K562 (cell line): Measurements from ENCODE around the gene FMNL3. TPM values are rescaled to one million over a fixed set of nuclear protein-coding genes. Genes with fewer than 3 reads are reported as not detected.

Source experiments
- CREB1 ChIP-seq, 2 experiments: sonication (generic) in 1 of 2; formaldehyde crosslinking in 1 of 2; IDR thresholded peaks; 2 replicates each; pipeline versions ENCODE4 v1.6.1 to v1.8.0; 2012 to 2022; ENCODE audit warnings: inconsistent platforms in 1 of 2, mild to moderate bottlenecking in 1 of 2, missing genetic modification reagents in 1 of 2, moderate library complexity in 1 of 2
- FOXP1 ChIP-seq: sonication (generic); formaldehyde crosslinking; IDR thresholded peaks from 2 replicates; pipeline ENCODE4 v1.8.0; 2022; ENCODE audit warnings: mild to moderate bottlenecking, missing genetic modification reagents
- HDAC3 ChIP-seq: fragments of 450-650 bp; IDR thresholded peaks from 2 replicates; pipeline ENCODE4 v1.6.1; 2018; ENCODE audit warnings: borderline replicate concordance, mild to moderate bottlenecking, moderate library complexity; ENCODE audit not compliant: partially characterized antibody
- MAZ ChIP-seq, 2 experiments: fragments of 450-650 bp in 1 of 2; sonication (generic) in 1 of 2; formaldehyde crosslinking; IDR thresholded peaks in 1 of 2; conservative IDR thresholded peaks in 1 of 2; 2 replicates each; pipeline versions ENCODE4 v1.4.0 to v1.5.0; 2020; ENCODE audit warnings: mild to moderate bottlenecking in 1 of 2, missing genetic modification reagents in 1 of 2
- NEUROD1 ChIP-seq: fragments of 150-350 bp; IDR thresholded peaks from 2 replicates; pipeline ENCODE4 v1.6.1; 2014; ENCODE audit warnings: borderline replicate concordance, low read length, low read depth; ENCODE audit not compliant: partially characterized antibody
- NR2C2 ChIP-seq, 2 experiments: fragments of 200-800 bp in 1 of 2; sonication (Bioruptor generic) in 1 of 2; sonication (generic) in 1 of 2; formaldehyde crosslinking in 1 of 2; IDR thresholded peaks; 2 replicates each; pipeline versions ENCODE4 v1.6.1 to v1.8.0; 2016 to 2022; ENCODE audit warnings: mild to moderate bottlenecking in 1 of 2, missing compliant biosample characterization in 1 of 2, missing genetic modification characterization in 1 of 2, missing genetic modification reagents in 1 of 2
- PCBP1 ChIP-seq: fragments of 200-400 bp; formaldehyde crosslinking; IDR thresholded peaks from 2 replicates; pipeline ENCODE4 v1.6.1; 2018; ENCODE audit warnings: mild to moderate bottlenecking, low read depth, low read length; ENCODE audit not compliant: poor library complexity, severe bottlenecking
- POLR2A ChIP-seq: fragments of 450-650 bp; conservative IDR thresholded peaks from 2 replicates; pipeline ENCODE4 v1.6.1; 2016
- RCOR1 ChIP-seq, 2 experiments: IDR thresholded peaks; 2 replicates each; pipeline ENCODE4 v1.6.1; 2012; ENCODE audit warnings: low read depth in 2 of 2, low read length in 2 of 2, borderline replicate concordance in 1 of 2, improper control_type of control experiment in 1 of 2
- SNAPC5 ChIP-seq: fragments of 250-450 bp; sonication (Bioruptor Pico); IDR thresholded peaks from 2 replicates; pipeline ENCODE4 v1.8.0; 2021; ENCODE audit warnings: moderate library complexity, mild to moderate bottlenecking, inconsistent platforms
- SP1 ChIP-seq: sonication (generic); formaldehyde crosslinking; IDR thresholded peaks from 2 replicates; pipeline ENCODE4 v1.8.1; 2022; ENCODE audit warnings: mild to moderate bottlenecking, missing genetic modification reagents
- SREBF2 ChIP-seq: sonication (generic); formaldehyde crosslinking; IDR thresholded peaks from 2 replicates; pipeline ENCODE4 v1.4.0; 2020; ENCODE audit warnings: mild to moderate bottlenecking, missing genetic modification reagents
- TCF15 ChIP-seq: fragments of 250-450 bp; sonication (Bioruptor Pico); IDR thresholded peaks from 2 replicates; pipeline ENCODE4 v1.8.0; 2022; ENCODE audit warnings: moderate library complexity, mild to moderate bottlenecking, inconsistent platforms
- VEZF1 ChIP-seq: fragments of 200-800 bp; sonication (Bioruptor generic); IDR thresholded peaks from 2 replicates; pipeline ENCODE4 v1.6.1; 2017; ENCODE audit warnings: missing genetic modification characterization, missing compliant biosample characterization
- ZBED1 ChIP-seq: IDR thresholded peaks from 2 replicates; pipeline ENCODE4 v1.6.1; 2014
- ZBTB9 ChIP-seq: fragments of 450-650 bp; formaldehyde crosslinking; IDR thresholded peaks from 2 replicates; pipeline ENCODE4 v1.4.0; 2020; ENCODE audit warnings: mild to moderate bottlenecking, moderate library complexity
- ZNF197 ChIP-seq: fragments of 200-800 bp; sonication (Bioruptor generic); IDR thresholded peaks from 2 replicates; pipeline ENCODE4 v1.6.1; 2016; ENCODE audit warnings: low read depth, missing genetic modification characterization, missing compliant biosample characterization
- ZNF316 ChIP-seq: fragments of 450-650 bp; IDR thresholded peaks from 2 replicates; pipeline ENCODE4 v1.6.1; 2016
- ZNF639 ChIP-seq, 2 experiments: fragments of 200-800 bp in 1 of 2; sonication (Bioruptor generic) in 1 of 2; sonication (generic) in 1 of 2; formaldehyde crosslinking in 1 of 2; IDR thresholded peaks in 1 of 2; conservative IDR thresholded peaks in 1 of 2; 2 replicates each; pipeline versions ENCODE4 v1.5.0 to v1.6.1; 2016 to 2020; ENCODE audit warnings: missing compliant biosample characterization in 1 of 2, missing genetic modification characterization in 1 of 2, missing genetic modification reagents in 1 of 2
- polyA plus RNA-seq, 8 experiments: library from polyadenylated mRNA; depleted of rRNA in 4 of 8; stranded (reverse) in 5 of 8; unstranded in 3 of 8; fragments of >200 nt; fragmentation: Nextera tagmentation in 2 of 8; fragmentation: Illumina TruSeq in 1 of 8; extraction: Ambion mirVana in 2 of 8; extraction: Trizol in 1 of 8; gene quantifications; 2 replicates each; pipeline versions ENCODE4 v1.2.1 to v1.2.3, GENCODE V29; 2011 to 2014; ENCODE audit warnings: inconsistent platforms in 1 of 8, missing spikeins in 1 of 8
- total RNA-seq, 7 experiments: library from RNA; depleted of rRNA in 6 of 7; stranded (reverse); fragments of >200 nt in 6 of 7; fragmentation: Illumina TruSeq in 2 of 7; extraction: Trizol in 2 of 7; gene quantifications; 2 replicates each; pipeline versions ENCODE4 v1.2.1 to v1.2.3, GENCODE V29; 2011 to 2021; ENCODE audit warnings: low replicate concordance in 1 of 7

FMNL3 gene
- total and polyA plus RNA-seq, 9 of the 15 experiments (the other 6 are each of a cell fraction or from before 2014, with no cell fraction given), result 0.49 to 14.4 (median 6.8) TPM

- TF ChIP-seq VEZF1 (CRISPR knock-in tag) (peak; percentile 97), POLR2A (peak; percentile 89), SREBF2 (CRISPR knock-in tag) (no peak), MAZ (CRISPR knock-in tag; conservative IDR thresholded peaks at IDR 0.05 in 1 of 2, IDR thresholded peaks at IDR 0.05 in 1 of 2) (peak; percentile 95 to 97), HDAC3 (no peak), ZBED1 (no peak; the same call in 1 of the 2 replicates), PCBP1 (peak; percentile 69), ZBTB9 (0 out of 2 replicates have a peak, but pooled peaks have one; percentile 36), SP1 (CRISPR knock-in tag) (peak; percentile 61; the same call in 1 of the 2 replicates), ZNF639 (CRISPR knock-in tag; conservative IDR thresholded peaks at IDR 0.05 in 1 of 2, IDR thresholded peaks at IDR 0.05 in 1 of 2) (peak in 1 of 2 experiments; percentile 100; a peak in 2 of 4 replicates), TCF15 (CRISPR knock-in tag) (no peak), SNAPC5 (CRISPR knock-in tag) (no peak), RCOR1 (IDR thresholded peaks at IDR 0.05; ENCODE audit: borderline replicate concordance in 1 of 2, low read depth in 2 of 2, low read length in 2 of 2) (peak in 1 of 2 experiments; percentile 68; a peak in 2 of 4 replicates), FOXP1 (CRISPR knock-in tag) (0 out of 2 replicates have a peak, but pooled peaks have one; percentile 38), CREB1 (IDR thresholded peaks at IDR 0.05) (no peak), CREB1 (CRISPR knock-in tag; IDR thresholded peaks at IDR 0.05) (peak; percentile 27; the same call in 1 of the 2 replicates), ZNF316 (peak; percentile 40; the same call in 1 of the 2 replicates), NEUROD1 (peak; percentile 63), NR2C2 (CRISPR knock-in tag; IDR thresholded peaks at IDR 0.05) (no peak), NR2C2 (tag; IDR thresholded peaks at IDR 0.05) (peak; percentile 65), ZNF197 (CRISPR knock-in tag) (no peak)
Observed at GRCh38 chr12:49623142-49623904, 83.9 kb downstream of the FMNL3 start, which contains the start of gene PRPF40B (continued).
